Smooth muscle cell (in vitro differentiated cells): ENCODE data around the gene SAMM50. TPM values are rescaled to one million over a fixed set of nuclear protein-coding genes. Genes with fewer than 3 reads are reported as not detected.
A peak's percentile ranks its signal among the peaks of the same experiment; 100 is the strongest.

Source experiments
- DNase-seq: peaks from one replicate; lab custom pipeline; 2025; ENCODE audit not compliant: unreplicated experiment; lab: John Stamatoyannopoulos, UW
- H2AFZ ChIP-seq: fragments of 200-600 bp; sonication (generic); 2 replicates; pipeline ENCODE4 v1.6.0; 2016; ENCODE audit warnings: antibody characterized with exemption, low read depth, mild to moderate bottlenecking
- H3F3A ChIP-seq: fragments of 200-600 bp; sonication (generic); 2 replicates; pipeline ENCODE4 v1.6.0; 2017; ENCODE audit warnings: antibody characterized with exemption, low read depth
- H3K27ac ChIP-seq: fragments of 200-600 bp; sonication (generic); 2 replicates; pipeline ENCODE4 v1.5.1; 2016; ENCODE audit warnings: low read depth, mild to moderate bottlenecking
- H3K27me3 ChIP-seq: fragments of 200-600 bp; sonication (generic); 2 replicates; pipeline ENCODE4 v1.6.1; 2016; ENCODE audit warnings: low read depth, mild to moderate bottlenecking
- H3K36me3 ChIP-seq: fragments of 200-600 bp; sonication (generic); 2 replicates; pipeline ENCODE4 v1.5.1; 2016; ENCODE audit warnings: low read depth
- H3K4me1 ChIP-seq: fragments of 200-600 bp; sonication (generic); 2 replicates; pipeline ENCODE4 v1.5.1; 2016; ENCODE audit warnings: low read depth
- H3K4me2 ChIP-seq: fragments of 200-600 bp; sonication (generic); 2 replicates; pipeline ENCODE4 v1.6.0; 2016; ENCODE audit warnings: mild to moderate bottlenecking
- H3K4me3 ChIP-seq: fragments of 200-600 bp; sonication (generic); 2 replicates; pipeline ENCODE4 v1.5.1; 2016; ENCODE audit warnings: mild to moderate bottlenecking
- H3K79me2 ChIP-seq: fragments of 200-600 bp; sonication (generic); 2 replicates; pipeline ENCODE4 v1.6.0; 2016; ENCODE audit warnings: low read depth, mild to moderate bottlenecking
- H3K9ac ChIP-seq: fragments of 200-600 bp; sonication (generic); 2 replicates; pipeline ENCODE4 v1.6.0; 2016; ENCODE audit warnings: low read depth
- H3K9me3 ChIP-seq: fragments of 200-600 bp; sonication (generic); replicated peaks from 2 replicates; pipeline ENCODE4 v1.5.1; 2016; ENCODE audit warnings: low read depth
- H4K20me1 ChIP-seq: fragments of 200-600 bp; sonication (generic); 2 replicates; pipeline ENCODE4 v1.6.0; 2016; ENCODE audit warnings: low read depth
- WGBS: methylation state at CpG from one replicate; pipeline ENCODE4 v1.1.7; 2016; ENCODE audit warnings: low lambda C conversion rate; 5-methylcytosine and 5-hydroxymethylcytosine counted together
- polyA plus RNA-seq: library from polyadenylated mRNA; unstranded; fragments of >200 nt; fragmentation: Nextera tagmentation; extraction: Ambion mirVana; gene quantifications from 2 replicates; pipeline ENCODE4 v1.2.1, GENCODE V29; 2016
- total RNA-seq: library from RNA; depleted of rRNA; stranded (reverse); fragments of >200 nt; gene quantifications from 2 replicates; pipeline ENCODE4 v1.2.3, GENCODE V29; 2014
- TF ChIP-seq, protein P1 (sequence below): fragments of 200-600 bp; sonication (generic); IDR thresholded peaks from 2 replicates; pipeline ENCODE4 v1.5.1; 2017; ENCODE audit warnings: borderline replicate concordance, mild to moderate bottlenecking, antibody characterized with exemption; ENCODE audit not compliant: insufficient read depth, poor library complexity, severe bottlenecking

Gene SAMM50
- total and polyA plus RNA-seq, 2 experiments from 2014 or later: 43.6 to 56.1 TPM

DNA sequence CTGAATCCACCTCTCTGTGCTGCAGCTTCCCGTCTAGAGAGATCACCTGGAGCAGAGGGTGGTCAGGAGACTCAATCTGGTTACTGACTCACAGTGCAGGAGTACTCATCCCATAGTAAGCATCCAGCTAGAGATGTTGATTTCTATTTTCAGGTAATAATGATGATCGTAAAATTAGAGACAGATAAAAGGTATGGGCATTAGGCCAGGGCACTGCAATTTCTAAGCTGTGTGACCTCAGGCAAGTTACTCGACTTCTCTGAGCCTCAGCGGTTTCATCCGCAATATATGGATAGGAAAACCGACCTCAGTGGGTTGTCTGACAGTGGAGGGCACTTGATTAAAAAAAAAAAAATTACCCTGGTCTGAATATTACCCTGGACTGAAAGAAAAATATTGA lies 13.8 kb upstream of the SAMM50 start:
- Histone ChIP-seq H3K4me2 (no peak overlapping the region), H3K9me3 (no peaks in the 10 kb centered on the region), H3K4me3 (no peak overlapping the region), H3K27me3 (no peaks in the 10 kb centered on the region), H3K4me1 (no peaks in the 10 kb centered on the region), H4K20me1 (no peaks in the 10 kb centered on the region), H3K9ac (no peak overlapping the region), H3K36me3 (peaks cover 4% of the 10 kb centered on the region), H3F3A (no peaks in the 10 kb centered on the region), H3K27ac (no peak overlapping the region), H2AFZ (no peak overlapping the region), H3K79me2 (no peaks in the 10 kb centered on the region)
- no peak for DNase-seq
- 98% methylated on average over 6 of the region's 6 CpGs for WGBS
- TF ChIP-seq, protein P1, sequence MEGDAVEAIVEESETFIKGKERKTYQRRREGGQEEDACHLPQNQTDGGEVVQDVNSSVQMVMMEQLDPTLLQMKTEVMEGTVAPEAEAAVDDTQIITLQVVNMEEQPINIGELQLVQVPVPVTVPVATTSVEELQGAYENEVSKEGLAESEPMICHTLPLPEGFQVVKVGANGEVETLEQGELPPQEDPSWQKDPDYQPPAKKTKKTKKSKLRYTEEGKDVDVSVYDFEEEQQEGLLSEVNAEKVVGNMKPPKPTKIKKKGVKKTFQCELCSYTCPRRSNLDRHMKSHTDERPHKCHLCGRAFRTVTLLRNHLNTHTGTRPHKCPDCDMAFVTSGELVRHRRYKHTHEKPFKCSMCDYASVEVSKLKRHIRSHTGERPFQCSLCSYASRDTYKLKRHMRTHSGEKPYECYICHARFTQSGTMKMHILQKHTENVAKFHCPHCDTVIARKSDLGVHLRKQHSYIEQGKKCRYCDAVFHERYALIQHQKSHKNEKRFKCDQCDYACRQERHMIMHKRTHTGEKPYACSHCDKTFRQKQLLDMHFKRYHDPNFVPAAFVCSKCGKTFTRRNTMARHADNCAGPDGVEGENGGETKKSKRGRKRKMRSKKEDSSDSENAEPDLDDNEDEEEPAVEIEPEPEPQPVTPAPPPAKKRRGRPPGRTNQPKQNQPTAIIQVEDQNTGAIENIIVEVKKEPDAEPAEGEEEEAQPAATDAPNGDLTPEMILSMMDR: no peak

GRCh38 chr22:43944670-43945430 lies 10.4 kb upstream of the SAMM50 start:
- H4K20me1 ChIP-seq: no peaks in the 10 kb centered on the region
- no peaks in the 10 kb centered on the region for H3F3A ChIP-seq
- WGBS: 90% methylated on average over 20 of the region's 20 CpGs
- H3K27me3 ChIP-seq: no peaks in the 10 kb centered on the region
- TF ChIP-seq, protein P1: no peak
- no peak for DNase-seq
- no peak overlapping the region for H3K4me2 ChIP-seq
- H3K27ac ChIP-seq: no peak overlapping the region
- no peaks in the 10 kb centered on the region for H3K9me3 ChIP-seq
- H2AFZ ChIP-seq: no peak overlapping the region
- no peaks in the 10 kb centered on the region for H3K4me1 ChIP-seq
- no peaks in the 10 kb centered on the region for H3K79me2 ChIP-seq
- H3K4me3 ChIP-seq: no peak overlapping the region
- no peak overlapping the region for H3K9ac ChIP-seq
- H3K36me3 ChIP-seq: no peaks in the 10 kb centered on the region

- WGBS: 67% methylated on average over 12 of the region's 12 CpGs
- no peaks in the 10 kb centered on the region for H3K27me3 ChIP-seq
- DNase-seq: no peak
- no peak overlapping the region for H3K27ac ChIP-seq
- no peaks in the 10 kb centered on the region for H3K79me2 ChIP-seq
- no peaks in the 10 kb centered on the region for H3K36me3 ChIP-seq
- TF ChIP-seq, protein P1: peak; percentile 59
- H3K9ac ChIP-seq: no peak overlapping the region
- H2AFZ ChIP-seq: no peak overlapping the region
- H3K4me3 ChIP-seq: no peak overlapping the region
- no peaks in the 10 kb centered on the region for H4K20me1 ChIP-seq
- no peaks in the 10 kb centered on the region for H3K9me3 ChIP-seq
- no peaks in the 10 kb centered on the region for H3K4me1 ChIP-seq
- no peak overlapping the region for H3K4me2 ChIP-seq
- no peaks in the 10 kb centered on the region for H3F3A ChIP-seq
Measured at GRCh38 chr22:43945632-43946383, 9.4 kb upstream of the SAMM50 start.
